Ovary (tissue), 9 donors: ENCODE results near the gene GPR137. TPM values are rescaled to one million over a fixed set of nuclear protein-coding genes. Genes with fewer than 3 reads are reported as not detected.

Source experiments
- DNase-seq, 5 donors: peaks; one replicate each; pipeline ENCODE4 v3.0.0-alpha.2; 2019 to 2020
- H3K27ac ChIP-seq, 2 donors: fragments of 200-600 bp; one replicate each; pipeline versions ENCODE4 v1.5.1 to v1.8.0; 2019 to 2022
- H3K27me3 ChIP-seq: fragments of 200-600 bp; one replicate; pipeline ENCODE4 v1.8.0; 2022
- H3K36me3 ChIP-seq: fragments of 200-600 bp; sonication (generic); one replicate; pipeline ENCODE4 v1.5.1; 2019
- H3K4me1 ChIP-seq: one replicate; pipeline ENCODE4 v1.8.1; 2013; ENCODE audit warnings: mild to moderate bottlenecking, moderate library complexity; ENCODE audit not compliant: insufficient read depth
- H3K4me3 ChIP-seq: fragments of 200-600 bp; sonication (generic); one replicate; pipeline ENCODE4 v1.5.1; 2017
- H3K9me3 ChIP-seq, 2 donors: fragments of 200-600 bp in 1 of 2; sonication (generic) in 1 of 2; one replicate each; pipeline versions ENCODE4 v1.5.1 to v1.8.1; 2013 to 2019; ENCODE audit warnings: mild to moderate bottlenecking in 1 of 2, moderate library complexity in 1 of 2
- CTCF ChIP-seq, 3 donors: fragments of 450-650 bp in 2 of 3; fragments of 200-600 bp in 1 of 3; IDR thresholded peaks; one replicate each; pipeline versions ENCODE4 v1.5.1 to v1.8.0; 2016 to 2022; ENCODE audit warnings: antibody characterized with exemption in 3 of 3, mild to moderate bottlenecking in 1 of 3
- EP300 ChIP-seq: sonication (generic); formaldehyde crosslinking; IDR thresholded peaks from one replicate; pipeline ENCODE4 v1.6.1; 2017; ENCODE audit warnings: antibody characterized with exemption
- POLR2A ChIP-seq: fragments of 450-650 bp; IDR thresholded peaks from one replicate; pipeline ENCODE4 v1.6.1; 2017; ENCODE audit warnings: antibody characterized with exemption, mild to moderate bottlenecking, moderate library complexity
- WGBS, 3 donors: extraction: QIAGEN DNeasy Blood & Tissue Kit in 1 of 3; methylation state at CpG; one replicate each; pipeline versions ENCODE4 v1.1.5 to v1.1.7; 2013 to 2017; 5-methylcytosine and 5-hydroxymethylcytosine counted together
- intact Hi-C, 4 donors: fragments of 100-400 bp; cut with DNase I; formaldehyde crosslinking; loops; one replicate each; pipeline versions ENCODE4 v1.11.0 to v1.15.1; 2022 to 2023
- polyA plus RNA-seq, 2 donors: library from polyadenylated mRNA; stranded (reverse); fragments of 200-250 nt in 1 of 2; fragments of 350-450 nt in 1 of 2; fragmentation: Illumina TruSeq in 1 of 2; extraction: RNeasy Lipid Tissue Mini Kit (QIAGEN cat#74804) in 1 of 2; gene quantifications; one replicate each; pipeline ENCODE4 v1.2.3, GENCODE V29; 2013 to 2014
- total RNA-seq, 7 donors: library from RNA; depleted of rRNA in 2 of 7; stranded (reverse); fragments of >200 nt in 2 of 7; fragmentation: NEBNext Ultra II Directional in 3 of 7; extraction: Animal tissue kit (Norgen Biotek cat#: 25700) in 3 of 7; gene quantifications; one replicate each; pipeline versions ENCODE4 v1.1.0 to v1.2.4, GENCODE V29; 2016 to 2023
- donor health status: DM: no; HTN: no; CAD: no; lungs with moderate emphysema.
- donor health status: DM: no; HTN: no; CAD: no.
- donor health status: Bipolar disorder and iron deficiency.
- donor health status: DM: yes; HTN: yes; CAD: no.
- donor health status: DM: no; HTN: no; CAD: no.
- donor health status: DM: yes; HTN: yes; CAD: no.

Gene GPR137
- total and polyA plus RNA-seq, 9 donors: 3.1 to 30.9 (median 23.2) TPM

- Histone ChIP-seq H3K9me3 (no peaks in the 10 kb centered on the region), H3K36me3 (no peaks in the 10 kb centered on the region), H3K4me3 (no peak overlapping the region), H3K27me3 (no peaks in the 10 kb centered on the region), H3K4me1 (peaks cover 6% of the 10 kb centered on the region), H3K27ac (no peak overlapping the region)
- no peak for DNase-seq
- TF ChIP-seq POLR2A (no peak), CTCF (IDR thresholded peaks at IDR 0.05) (no peak), EP300 (no peak)
- intact Hi-C loops: no loop called here
- 76 to 84% (median 77%) methylated on average over 11 of the region's 11 CpGs for WGBS, 3 donors
These were observed 39.2 kb downstream of the GPR137 start for GRCh38 chr11:64324692-64325469.

GRCh38 chr11:64327375-64327774 lies 41.7 kb downstream of the GPR137 start:
- intact Hi-C loops: no loop called here
- TF ChIP-seq EP300: no peak
- no peak for TF ChIP-seq CTCF (IDR thresholded peaks at IDR 0.05)
- no peak for TF ChIP-seq POLR2A
- WGBS, 3 donors: 83 to 96% (median 94%) methylated on average over 2 of the region's 2 CpGs
- H3K36me3 ChIP-seq: no peaks in the 10 kb centered on the region
- H3K9me3 ChIP-seq: no peaks in the 10 kb centered on the region
- H3K27ac ChIP-seq: no peak overlapping the region
- no peak overlapping the region for H3K4me3 ChIP-seq
- peaks cover 9% of the 10 kb centered on the region for H3K4me1 ChIP-seq
- DNase-seq: no peak
- H3K27me3 ChIP-seq: no peaks in the 10 kb centered on the region

- TF ChIP-seq EP300 (no peak), CTCF (IDR thresholded peaks at IDR 0.05) (no peak), POLR2A (no peak)
- Histone ChIP-seq H3K36me3 (no peaks in the 10 kb centered on the region), H3K9me3 (no peaks in the 10 kb centered on the region), H3K4me3 (no peak overlapping the region), H3K27ac (no peak overlapping the region), H3K4me1 (peaks cover 9% of the 10 kb centered on the region), H3K27me3 (no peaks in the 10 kb centered on the region)
- DNase-seq: no peak
- 71 to 87% (median 84%) methylated on average over 3 of the region's 3 CpGs for WGBS, 3 donors
- intact Hi-C loops: no loop called here
These were observed 42.3 kb downstream of the GPR137 start for GRCh38 chr11:64327993-64328392.

GRCh38 chr11:64330888-64331287 lies 45.2 kb downstream of the GPR137 start:
- no peak for DNase-seq
- Histone ChIP-seq H3K9me3 (no peaks in the 10 kb centered on the region), H3K36me3 (no peaks in the 10 kb centered on the region), H3K27me3 (no peaks in the 10 kb centered on the region), H3K4me1 (peaks cover 9% of the 10 kb centered on the region), H3K4me3 (no peak overlapping the region), H3K27ac (no peak overlapping the region)
- WGBS, 3 donors: 71 to 83% (median 79%) methylated on average over 11 of the region's 11 CpGs
- TF ChIP-seq EP300: no peak
- no peak for TF ChIP-seq POLR2A
- TF ChIP-seq CTCF (IDR thresholded peaks at IDR 0.05): no peak
- intact Hi-C loops: no loop called here
